Measurements from ENCODE around the gene AXIN1.

- TF ChIP-seq CTCF (IDR thresholded peaks at IDR 0.05; ENCODE audit: low read length): no peak
- TF ChIP-seq EZH2 (optimal IDR thresholded peaks at IDR 0.05; ENCODE audit: low read depth, low read length): no peak
Observed at GRCh38 chr16:303760-304505, 48.6 kb downstream of the AXIN1 start.
